ENCODE measurements around the gene SLC6A1.
"Not testable (repeated sequence)": the region's sequence is repeated elsewhere in the genome, so short reads cannot be mapped to it uniquely, and the experiment has no call there.

The SLC6A1 gene

GRCh38 chr3:11054739-11055438, 62.3 kb downstream of the SLC6A1 start:
- H3K27ac ChIP-seq: peak overlapping the region; percentile 63
- DNase-seq (ENCODE audit: low read depth, low spot score): no peak

- DNase-seq (ENCODE audit: low read depth, low spot score): no peak
- H3K27ac ChIP-seq: no peak overlapping the region
Measured at GRCh38 chr3:11055496-11055895, 62.9 kb downstream of the SLC6A1 start.

- DNase-seq (ENCODE audit: low read depth, low spot score): no peak
- no peak overlapping the region for H3K27ac ChIP-seq
Measured at GRCh38 chr3:11056531-11057050, 64.0 kb downstream of the SLC6A1 start.

GRCh38 chr3:11057655-11058054, 65.1 kb downstream of the SLC6A1 start:
- DNase-seq (ENCODE audit: low read depth, low spot score): no peak
- H3K27ac ChIP-seq: no peak overlapping the region

DNA sequence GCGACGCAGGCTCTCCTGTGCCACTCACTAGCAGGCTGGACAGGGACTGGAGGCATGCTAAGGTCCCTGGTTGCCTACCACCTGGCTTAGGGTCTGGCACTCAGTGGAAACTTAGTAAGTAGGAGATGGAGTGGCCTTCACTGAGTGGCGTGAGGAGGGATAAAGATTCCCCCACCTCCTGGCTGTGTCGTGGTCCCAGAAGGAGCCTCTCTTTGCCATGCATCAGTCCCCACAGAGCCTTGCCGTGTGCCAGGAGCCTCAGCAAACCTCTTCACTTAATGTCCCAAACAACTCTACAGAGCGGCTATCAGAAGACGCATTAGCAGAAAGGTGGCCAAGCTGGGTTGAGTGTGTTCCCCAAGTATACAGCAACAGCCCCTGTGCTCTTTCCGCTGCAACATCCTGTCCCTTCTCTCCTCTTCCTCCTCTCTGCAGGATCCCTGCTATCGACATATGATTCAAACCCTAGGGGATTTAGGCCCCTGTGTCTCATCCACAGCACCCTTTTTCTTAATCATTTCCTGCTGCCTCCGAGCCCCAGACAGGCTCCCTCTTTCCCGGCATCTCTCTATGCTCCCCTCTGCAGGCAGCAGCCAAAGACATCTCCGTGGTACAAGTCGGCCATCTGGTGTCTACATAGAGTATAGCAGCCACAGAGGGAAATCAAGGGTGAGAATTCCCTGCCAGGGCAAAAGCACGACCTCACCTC, 66.7 kb downstream of the SLC6A1 start:
- no peak overlapping the region for H3K27ac ChIP-seq
- no peak for DNase-seq (ENCODE audit: low read depth, low spot score)

GRCh38 chr3:11059799-11060115, 67.2 kb downstream of the SLC6A1 start:
- H3K27ac ChIP-seq: no peak overlapping the region
- no peak for DNase-seq (ENCODE audit: low read depth, low spot score)

GRCh38 chr3:11060500-11061251, 68.1 kb downstream of the SLC6A1 start:
- DNase-seq (ENCODE audit: low read depth, low spot score): no peak
- no peak overlapping the region for H3K27ac ChIP-seq

GRCh38 chr3:11061268-11061871, 68.8 kb downstream of the SLC6A1 start:
- DNase-seq (ENCODE audit: low read depth, low spot score): not testable (repeated sequence)

DNA sequence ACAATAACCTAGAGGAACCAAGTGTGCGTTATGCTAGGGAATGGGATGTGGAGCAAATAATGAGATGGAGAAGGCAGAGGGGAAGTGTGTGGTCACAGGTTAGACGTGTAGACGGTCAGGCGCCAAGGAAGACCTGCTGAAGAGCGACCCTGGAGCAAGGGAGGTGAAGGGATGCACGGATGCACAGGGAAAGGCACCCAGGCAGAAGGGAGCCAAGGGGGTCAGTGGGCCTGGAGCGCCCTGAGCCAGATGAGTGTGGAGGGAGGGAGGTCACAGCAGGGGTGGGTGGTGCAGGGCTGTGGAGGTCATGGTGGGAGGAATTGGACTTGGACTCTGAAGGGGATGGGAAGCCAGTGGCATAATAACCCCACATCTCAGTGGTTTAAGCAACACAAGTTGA, 70.2 kb downstream of the SLC6A1 start:
- DNase-seq (ENCODE audit: low read depth, low spot score): no peak
- H3K27ac ChIP-seq: no peak overlapping the region

More at GRCh38 chr3:11061268-11061871, 68.8 kb downstream of the SLC6A1 start:
- not testable (repeated sequence) for H3K27ac ChIP-seq

- DNase-seq (ENCODE audit: low read depth, low spot score): no peak
Measured at GRCh38 chr3:11071096-11071755, 78.7 kb downstream of the SLC6A1 start.

DNA sequence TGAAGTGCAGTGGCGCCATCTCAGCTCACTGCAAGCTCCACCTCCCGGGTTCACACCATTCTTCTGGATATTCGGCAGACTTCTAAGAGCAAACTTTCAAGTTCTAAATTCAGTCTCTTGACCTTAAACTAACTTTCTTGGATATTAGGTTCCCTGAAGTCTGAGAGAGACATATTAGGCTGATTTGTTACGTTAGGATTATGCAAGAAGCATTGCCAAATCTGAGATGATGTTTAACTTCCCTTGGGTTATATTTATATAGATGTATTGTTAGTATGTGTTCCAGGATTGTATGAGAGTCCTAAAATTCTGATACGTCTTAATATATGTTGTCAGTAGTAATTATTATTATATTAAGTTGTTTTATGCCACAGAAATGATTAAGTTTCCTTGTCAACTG, 80.1 kb downstream of the SLC6A1 start:
- no peak overlapping the region for H3K27ac ChIP-seq
- DNase-seq (ENCODE audit: low read depth, low spot score): no peak

More at GRCh38 chr3:11071096-11071755, 78.7 kb downstream of the SLC6A1 start:
- no peak overlapping the region for H3K27ac ChIP-seq

GRCh38 chr3:11074011-11074410, 81.5 kb downstream of the SLC6A1 start:
- DNase-seq (ENCODE audit: low read depth, low spot score): no peak

DNA sequence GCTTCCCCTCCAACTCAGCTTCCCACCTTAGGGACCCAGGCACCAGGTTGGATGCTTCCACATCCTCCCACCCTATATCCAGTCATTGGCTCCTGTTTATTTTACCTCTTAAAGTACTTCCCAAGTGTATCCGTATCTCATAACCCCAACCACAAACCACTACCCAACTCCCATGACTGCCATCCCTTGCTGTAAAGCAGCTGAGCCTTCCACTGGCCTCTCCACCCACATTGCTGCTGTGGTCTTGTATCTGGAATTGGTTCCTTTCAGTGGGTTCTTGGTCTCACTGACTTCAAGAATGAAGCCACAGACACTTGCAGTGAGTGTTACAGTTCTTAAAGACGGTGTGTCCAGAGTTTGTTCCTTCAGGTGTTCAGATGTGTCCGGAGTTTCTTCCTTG, 81.9 kb downstream of the SLC6A1 start:
- no peak for DNase-seq (ENCODE audit: low read depth, low spot score)

More at GRCh38 chr3:11074011-11074410, 81.5 kb downstream of the SLC6A1 start:
- no peak overlapping the region for H3K27ac ChIP-seq

DNA sequence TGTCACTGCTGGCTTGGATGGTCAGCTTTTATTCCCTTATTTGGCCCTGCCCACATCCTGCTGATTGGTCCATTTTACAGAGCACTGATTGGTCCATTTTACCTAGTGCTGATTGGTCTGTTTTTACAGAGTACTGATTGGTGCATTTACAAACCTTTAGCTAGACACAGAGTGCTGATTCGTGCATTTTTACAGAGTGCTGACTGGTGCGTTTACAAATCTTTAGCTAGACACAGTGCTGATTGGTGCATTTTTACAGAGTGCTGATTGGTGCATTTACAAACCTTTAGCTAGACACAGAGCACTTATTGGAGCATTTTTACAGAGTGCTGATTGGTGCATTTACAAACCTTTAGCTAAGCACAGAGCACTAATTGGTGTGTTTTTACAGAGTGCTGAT, 82.6 kb downstream of the SLC6A1 start:
- not testable (repeated sequence) for H3K27ac ChIP-seq; DNase-seq (ENCODE audit: low read depth, low spot score)

More for the DNA sequence above, 81.9 kb downstream of the SLC6A1 start:
- no peak overlapping the region for H3K27ac ChIP-seq

DNA sequence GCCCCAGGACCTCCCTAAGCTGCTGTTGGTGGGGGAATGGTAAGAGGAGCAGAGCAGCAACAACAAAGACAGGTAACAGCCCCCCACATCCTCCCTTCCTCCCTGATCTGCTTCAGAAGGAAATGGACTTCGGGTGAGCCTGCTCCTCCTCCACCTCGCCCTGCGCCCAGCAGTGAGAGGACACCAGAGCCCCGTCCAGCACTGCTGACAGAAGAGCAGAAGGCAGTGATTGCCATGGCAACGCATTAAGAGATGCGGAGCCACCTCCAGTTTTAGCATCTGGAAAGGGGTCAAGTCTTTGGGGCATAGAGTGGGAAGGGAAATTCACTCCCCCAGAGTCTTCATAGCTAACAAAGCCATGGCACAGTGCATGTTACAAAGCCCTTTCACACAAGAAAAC, 84.2 kb downstream of the SLC6A1 start:
- no peak overlapping the region for H3K27ac ChIP-seq
- no peak for DNase-seq (ENCODE audit: low read depth, low spot score)

- no peak overlapping the region for H3K27ac ChIP-seq
- no peak for DNase-seq (ENCODE audit: low read depth, low spot score)
Measured at GRCh38 chr3:11077466-11077865, 84.9 kb downstream of the SLC6A1 start.

DNA sequence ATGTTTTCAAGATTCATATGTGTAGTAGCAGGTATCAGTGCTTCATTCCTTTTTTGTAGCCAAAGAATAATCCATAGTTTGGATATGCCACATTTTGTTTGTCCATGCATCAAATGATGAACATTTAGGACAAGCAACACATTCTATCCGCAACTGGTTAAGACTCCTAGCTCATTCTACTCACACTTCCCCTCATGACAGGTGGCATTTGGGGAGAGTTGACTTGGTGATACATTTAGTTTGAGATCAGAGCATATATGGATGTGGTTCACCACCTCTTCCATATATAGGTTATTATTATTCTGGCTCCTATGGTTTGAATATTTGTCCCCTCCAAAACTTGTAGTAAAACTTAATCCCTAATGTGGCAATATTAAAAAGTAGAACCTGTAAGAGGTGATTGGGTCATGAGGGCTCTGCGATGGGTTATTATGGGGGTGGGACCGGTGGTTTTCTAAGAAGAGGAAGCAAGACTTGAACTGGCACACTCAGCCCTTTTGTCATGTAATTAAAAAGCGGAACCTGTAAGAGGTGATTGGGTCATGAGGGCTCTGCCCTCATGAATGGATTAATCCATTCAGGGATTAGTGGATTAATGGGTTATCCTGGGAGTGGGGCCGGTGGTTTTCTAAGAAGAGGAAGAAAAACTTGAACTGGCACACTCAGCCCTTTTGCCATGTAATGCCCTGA, 86.4 kb downstream of the SLC6A1 start:
- DNase-seq (ENCODE audit: low read depth, low spot score): no peak
- no peak overlapping the region for H3K27ac ChIP-seq

DNA sequence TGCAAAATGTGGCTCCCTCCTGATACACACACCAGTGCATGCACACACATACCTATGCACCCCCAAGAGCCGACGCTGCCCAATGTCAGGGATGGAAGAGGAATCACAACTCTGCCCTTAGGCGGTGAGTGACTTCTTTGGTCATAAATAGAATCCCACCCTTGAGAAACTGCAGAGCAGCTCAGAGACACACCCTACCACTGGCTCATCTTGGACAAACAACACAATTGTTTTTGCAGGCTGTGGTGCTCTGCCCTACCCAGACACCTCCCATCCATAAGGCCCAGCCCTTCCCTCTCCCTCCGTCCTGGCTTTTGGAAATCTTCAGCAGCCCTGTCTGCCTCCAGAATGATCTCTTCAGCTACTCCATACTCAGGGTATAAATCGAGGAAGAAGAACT, 87.9 kb downstream of the SLC6A1 start:
- DNase-seq (ENCODE audit: low read depth, low spot score): peak; percentile 45
- no peak overlapping the region for H3K27ac ChIP-seq

DNA sequence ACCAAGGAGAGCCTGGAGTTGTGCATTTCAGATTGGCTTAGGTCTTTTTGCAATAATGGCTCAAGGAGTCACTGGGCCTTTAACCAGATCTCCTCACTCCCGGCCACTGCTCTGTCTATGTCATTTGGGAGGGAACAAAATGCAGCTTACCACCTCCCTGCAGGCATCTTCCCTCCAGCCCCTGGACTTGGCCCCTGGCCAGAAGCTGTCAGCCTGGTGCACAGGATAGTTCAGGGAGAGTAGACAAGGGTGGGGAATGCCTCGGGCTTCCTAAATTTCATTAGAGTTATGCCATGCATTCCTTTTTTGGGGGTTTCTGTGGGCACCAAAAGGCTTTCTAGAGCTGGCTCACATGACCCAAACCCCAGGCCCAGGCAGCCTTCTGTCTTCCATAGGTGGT, 91.5 kb downstream of the SLC6A1 start:
- H3K27ac ChIP-seq: no peak overlapping the region
- DNase-seq (ENCODE audit: low read depth, low spot score): no peak
